SU-DHL-6 (cell line): Measurements from ENCODE around the gene PFN3.
A peak's percentile ranks its signal among the peaks of the same experiment; 100 is the strongest.

Experiments
- H2AFZ ChIP-seq: fragments of 200-600 bp; sonication (generic); 2 replicates; pipeline ENCODE4 v1.6.1; 2014; ENCODE audit warnings: low read depth, mild to moderate bottlenecking, moderate library complexity, mixed read lengths, antibody characterized with exemption, low read length; ENCODE audit not compliant: severe bottlenecking
- H3F3A ChIP-seq: fragments of 200-600 bp; shearing (Covaris generic); 2 replicates; pipeline ENCODE4 v1.6.0; 2016; ENCODE audit warnings: antibody characterized with exemption, mild to moderate bottlenecking; ENCODE audit not compliant: insufficient read depth
- H3K27ac ChIP-seq: fragments of 200-600 bp; sonication (generic); 2 replicates; pipeline ENCODE4 v1.5.1; 2016; ENCODE audit warnings: low read depth, mild to moderate bottlenecking, low read length, moderate library complexity, mixed read lengths
- H3K27me3 ChIP-seq: fragments of 200-600 bp; sonication (generic), shearing (Covaris generic); 2 replicates; pipeline ENCODE4 v1.6.0; 2014; ENCODE audit warnings: mild to moderate bottlenecking, low read length
- H3K36me3 ChIP-seq: fragments of 200-600 bp; sonication (generic); 2 replicates; pipeline ENCODE4 v1.6.1; 2014; ENCODE audit warnings: mild to moderate bottlenecking, low read length, mixed read lengths
- H3K4me2 ChIP-seq: fragments of 300-600, 200-600 bp; shearing (Covaris generic), sonication (generic); 2 replicates; pipeline ENCODE4 v1.6.0; 2014; ENCODE audit warnings: low read length, low read depth, mild to moderate bottlenecking; ENCODE audit not compliant: poor library complexity, severe bottlenecking
- H3K4me3 ChIP-seq: fragments of 200-600 bp; sonication (generic); 2 replicates; pipeline ENCODE4 v1.5.1; 2014; ENCODE audit warnings: antibody characterized with exemption, low read length, mild to moderate bottlenecking, mixed read lengths; ENCODE audit not compliant: insufficient read depth, poor library complexity, severe bottlenecking
- H3K79me2 ChIP-seq: fragments of 200-600 bp; sonication (generic); 2 replicates; pipeline ENCODE4 v1.6.1; 2014; ENCODE audit warnings: mild to moderate bottlenecking, low read length, moderate library complexity; ENCODE audit not compliant: insufficient read depth
- H3K9ac ChIP-seq: fragments of 200-600 bp; sonication (generic); 2 replicates; pipeline ENCODE4 v1.7.0; 2014; ENCODE audit warnings: mild to moderate bottlenecking, low read length
- H3K9me2 ChIP-seq: fragments of 200-600 bp; sonication (generic); replicated peaks from 2 replicates; pipeline ENCODE4 v1.6.1; 2014; ENCODE audit warnings: low read length; ENCODE audit not compliant: insufficient read depth
- H3K9me3 ChIP-seq: fragments of 200-600 bp; sonication (generic); 2 replicates; pipeline ENCODE4 v1.6.1; 2014; ENCODE audit warnings: low read length, mixed read lengths; ENCODE audit not compliant: insufficient read depth
- H4K20me1 ChIP-seq: fragments of 200-600 bp; sonication (generic); 2 replicates; pipeline ENCODE4 v1.6.1; 2014; ENCODE audit warnings: low read depth, mild to moderate bottlenecking, antibody characterized with exemption, low read length, moderate library complexity, mixed read lengths
- EZH2phosphoT487 ChIP-seq: fragments of 200-600 bp; sonication (generic), shearing (Covaris generic); conservative IDR thresholded peaks from 2 replicates; pipeline ENCODE4 v1.6.1; 2018; ENCODE audit warnings: mild to moderate bottlenecking, antibody characterized with exemption, low read length, moderate library complexity, mixed read lengths
- TF ChIP-seq, protein P1 (sequence below): fragments of 200-600 bp; sonication (generic); IDR thresholded peaks from one replicate; pipeline ENCODE4 v1.5.1; 2017; ENCODE audit warnings: antibody characterized with exemption, mild to moderate bottlenecking, low read length, moderate library complexity; ENCODE audit not compliant: insufficient read depth, poor library complexity, severe bottlenecking

PFN3 gene

GRCh38 chr5:177447611-177448243 is 47.3 kb upstream of the PFN3 start:
- Histone ChIP-seq H4K20me1 (no peaks in the 10 kb centered on the region), H3K4me3 (no peak overlapping the region), H3K9me2 (no peaks in the 10 kb centered on the region), H3K4me2 (peak overlapping the region; percentile 23), H3K27ac (no peak overlapping the region), H3K27me3 (no peaks in the 10 kb centered on the region), H3K9me3 (no peaks in the 10 kb centered on the region), H3K79me2 (no peaks in the 10 kb centered on the region), H3K9ac (0 out of 2 replicates have a peak overlapping the region, but pooled peaks have one; percentile 3), H3K36me3 (no peaks in the 10 kb centered on the region), H3F3A (peaks cover 21% of the 10 kb centered on the region), H2AFZ (no peak overlapping the region)
- TF ChIP-seq, protein P1, sequence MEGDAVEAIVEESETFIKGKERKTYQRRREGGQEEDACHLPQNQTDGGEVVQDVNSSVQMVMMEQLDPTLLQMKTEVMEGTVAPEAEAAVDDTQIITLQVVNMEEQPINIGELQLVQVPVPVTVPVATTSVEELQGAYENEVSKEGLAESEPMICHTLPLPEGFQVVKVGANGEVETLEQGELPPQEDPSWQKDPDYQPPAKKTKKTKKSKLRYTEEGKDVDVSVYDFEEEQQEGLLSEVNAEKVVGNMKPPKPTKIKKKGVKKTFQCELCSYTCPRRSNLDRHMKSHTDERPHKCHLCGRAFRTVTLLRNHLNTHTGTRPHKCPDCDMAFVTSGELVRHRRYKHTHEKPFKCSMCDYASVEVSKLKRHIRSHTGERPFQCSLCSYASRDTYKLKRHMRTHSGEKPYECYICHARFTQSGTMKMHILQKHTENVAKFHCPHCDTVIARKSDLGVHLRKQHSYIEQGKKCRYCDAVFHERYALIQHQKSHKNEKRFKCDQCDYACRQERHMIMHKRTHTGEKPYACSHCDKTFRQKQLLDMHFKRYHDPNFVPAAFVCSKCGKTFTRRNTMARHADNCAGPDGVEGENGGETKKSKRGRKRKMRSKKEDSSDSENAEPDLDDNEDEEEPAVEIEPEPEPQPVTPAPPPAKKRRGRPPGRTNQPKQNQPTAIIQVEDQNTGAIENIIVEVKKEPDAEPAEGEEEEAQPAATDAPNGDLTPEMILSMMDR: no peak
- TF ChIP-seq EZH2phosphoT487: no peak

GRCh38 chr5:177447066-177447610 is 46.7 kb upstream of the PFN3 start:
- Histone ChIP-seq H3K4me2 (peak overlapping the region; percentile 51), H3F3A (peaks cover 21% of the 10 kb centered on the region), H3K36me3 (no peaks in the 10 kb centered on the region), H3K9me3 (no peaks in the 10 kb centered on the region), H4K20me1 (no peaks in the 10 kb centered on the region), H3K79me2 (no peaks in the 10 kb centered on the region), H3K4me3 (peak overlapping the region; percentile 75), H2AFZ (no peak overlapping the region), H3K9me2 (no peaks in the 10 kb centered on the region), H3K27me3 (no peaks in the 10 kb centered on the region), H3K9ac (peak overlapping the region; percentile 61), H3K27ac (no peak overlapping the region)
- TF ChIP-seq, protein P1: no peak
- no peak for TF ChIP-seq EZH2phosphoT487

DNA sequence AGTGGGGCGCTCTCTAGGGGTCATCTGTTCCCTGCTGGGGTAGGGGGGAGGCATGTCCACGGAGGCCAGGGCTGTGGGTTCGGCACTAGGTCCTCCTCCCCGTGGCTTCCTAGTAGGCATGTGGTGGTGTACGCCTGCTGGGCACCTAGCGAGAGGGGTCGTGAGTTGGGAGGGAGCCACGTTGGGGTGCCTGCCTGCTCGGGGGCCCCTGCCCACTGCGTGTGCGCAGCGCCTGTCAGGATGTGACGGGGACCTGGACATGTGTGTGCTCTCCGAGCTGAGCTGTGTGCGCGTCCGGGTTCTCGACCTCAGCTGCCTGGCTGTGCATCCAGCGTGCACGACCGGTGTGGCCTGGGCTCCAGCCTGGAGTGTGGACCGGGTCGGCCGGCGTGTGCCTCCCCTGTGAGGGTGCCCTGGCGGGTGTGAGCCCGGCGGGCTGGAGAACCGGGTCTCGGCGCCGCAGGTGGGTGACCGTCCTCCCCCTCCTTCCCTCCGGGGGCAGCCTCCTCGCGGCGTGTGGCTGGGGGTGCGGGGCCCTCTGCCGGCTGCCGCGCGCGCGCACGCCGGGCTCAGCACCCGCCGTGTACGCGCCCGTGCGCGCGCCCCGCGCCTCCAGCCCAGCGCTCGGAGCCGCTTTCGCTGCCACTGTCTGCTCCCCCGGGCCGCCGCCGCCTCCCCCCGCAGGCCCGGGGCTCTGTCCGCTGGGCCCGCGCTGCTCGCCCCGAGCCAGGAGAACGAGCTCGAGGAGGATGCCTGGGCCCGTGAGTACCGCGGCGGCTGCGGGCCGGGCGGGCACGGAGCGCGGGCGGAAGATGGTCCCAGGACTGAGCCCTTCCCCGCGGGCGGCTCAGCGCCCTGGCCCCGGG is 46.0 kb upstream of the PFN3 start, which contains the start of gene PRR7:
Gene PRR7, plus strand, starts transcription at position 615 of the 866 bp plus-strand sequence. CDS start 8,254 bp downstream, outside the sequence.
- peak within 1 kb of the TSS; percentile 55 for H2AFZ ChIP-seq
- no peaks in the 10 kb centered on the region for H3K9me3 ChIP-seq
- no peaks in the 10 kb centered on the region for H3K27me3 ChIP-seq
- no peaks in the 10 kb centered on the region for H3K79me2 ChIP-seq
- H3K9me2 ChIP-seq: no peaks in the 10 kb centered on the region
- no peak within 1 kb of the TSS for H3K27ac ChIP-seq
- H3K9ac ChIP-seq: peak within 1 kb of the TSS; percentile 61
- TF ChIP-seq, protein P1: no peak
- TF ChIP-seq EZH2phosphoT487: no peak
- peak within 1 kb of the TSS; percentile 75 for H3K4me3 ChIP-seq
- H3K36me3 ChIP-seq: no peaks in the 10 kb centered on the region
- H3K4me2 ChIP-seq: peak within 1 kb of the TSS; percentile 51
- H3F3A ChIP-seq: peaks cover 21% of the 10 kb centered on the region
- no peaks in the 10 kb centered on the region for H4K20me1 ChIP-seq
